ENCODE results near the gene SLIT3. TPM values are rescaled to one million over a fixed set of nuclear protein-coding genes. Genes with fewer than 3 reads are reported as not detected.

The SLIT3 gene
- total RNA-seq, 1 experiment from 2014 or later = 0.92 TPM

DNA sequence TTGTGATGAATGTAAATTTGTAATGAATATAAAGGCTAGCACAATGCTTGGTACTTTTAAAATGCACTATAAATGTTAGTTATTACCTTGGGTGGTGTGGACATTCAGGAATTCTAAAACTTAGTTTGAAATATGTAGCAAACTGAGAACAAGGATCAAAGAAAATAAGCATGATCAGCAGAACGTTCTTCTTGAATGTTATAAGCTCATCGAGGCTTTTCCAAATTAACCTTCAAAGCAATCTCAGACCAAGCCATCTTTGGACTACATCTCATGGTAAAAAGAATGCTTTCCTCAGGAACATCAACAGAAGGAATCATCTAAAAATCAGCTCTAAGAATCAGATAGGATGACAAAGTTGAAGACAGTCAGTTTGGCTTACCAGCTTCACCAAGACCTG is 146.3 kb downstream of the SLIT3 start:
- TF ChIP-seq, protein P1, sequence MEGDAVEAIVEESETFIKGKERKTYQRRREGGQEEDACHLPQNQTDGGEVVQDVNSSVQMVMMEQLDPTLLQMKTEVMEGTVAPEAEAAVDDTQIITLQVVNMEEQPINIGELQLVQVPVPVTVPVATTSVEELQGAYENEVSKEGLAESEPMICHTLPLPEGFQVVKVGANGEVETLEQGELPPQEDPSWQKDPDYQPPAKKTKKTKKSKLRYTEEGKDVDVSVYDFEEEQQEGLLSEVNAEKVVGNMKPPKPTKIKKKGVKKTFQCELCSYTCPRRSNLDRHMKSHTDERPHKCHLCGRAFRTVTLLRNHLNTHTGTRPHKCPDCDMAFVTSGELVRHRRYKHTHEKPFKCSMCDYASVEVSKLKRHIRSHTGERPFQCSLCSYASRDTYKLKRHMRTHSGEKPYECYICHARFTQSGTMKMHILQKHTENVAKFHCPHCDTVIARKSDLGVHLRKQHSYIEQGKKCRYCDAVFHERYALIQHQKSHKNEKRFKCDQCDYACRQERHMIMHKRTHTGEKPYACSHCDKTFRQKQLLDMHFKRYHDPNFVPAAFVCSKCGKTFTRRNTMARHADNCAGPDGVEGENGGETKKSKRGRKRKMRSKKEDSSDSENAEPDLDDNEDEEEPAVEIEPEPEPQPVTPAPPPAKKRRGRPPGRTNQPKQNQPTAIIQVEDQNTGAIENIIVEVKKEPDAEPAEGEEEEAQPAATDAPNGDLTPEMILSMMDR (conservative IDR thresholded peaks at IDR 0.05) = no peak
- no peak overlapping the region for H3T11ph ChIP-seq (ENCODE audit: low read length)

More for the DNA sequence above, 146.3 kb downstream of the SLIT3 start:
- Histone ChIP-seq H3K14ac (ENCODE audit: insufficient read depth, low read length) (no peak overlapping the region), H2AFZ (ENCODE audit: low read length) (no peak overlapping the region), H3K27ac (ENCODE audit: insufficient read length, low read depth, low read length) (no peak overlapping the region), H3K56ac (ENCODE audit: insufficient read length, low read depth, low read length) (no peak overlapping the region), H4K91ac (ENCODE audit: insufficient read length, low read depth, low read length) (no peak overlapping the region), H3K23me2 (ENCODE audit: insufficient read length, low read depth, low read length, poor library complexity, severe bottlenecking) (no peaks in the 10 kb centered on the region), H3K27me3 (ENCODE audit: insufficient read depth, low read length) (no peaks in the 10 kb centered on the region), H2AK5ac (ENCODE audit: insufficient read length, low read length) (no peak overlapping the region), H3K4me1 (ENCODE audit: insufficient read depth, low read length) (peaks cover 4% of the 10 kb centered on the region; the same call in 1 of the 2 replicates), H4K20me1 (ENCODE audit: control insufficient read depth, insufficient read depth, insufficient read length) (no peaks in the 10 kb centered on the region), H2BK20ac (ENCODE audit: low read depth, low read length, poor library complexity, severe bottlenecking) (no peak overlapping the region), H3K23ac (ENCODE audit: insufficient read length, low read depth, low read length) (no peak overlapping the region), H2BK15ac (ENCODE audit: low read depth, low read length) (no peak overlapping the region), H4K5ac (ENCODE audit: insufficient read length, low read depth, low read length) (no peak overlapping the region), H3K4me2 (ENCODE audit: insufficient read depth, insufficient read length, low read length) (no peak overlapping the region), H3K9ac (ENCODE audit: extremely low read depth, insufficient read length, low read length) (no peak overlapping the region), H3K4ac (ENCODE audit: low read depth, low read length) (no peak overlapping the region), H2BK12ac (ENCODE audit: insufficient read length, low read depth, low read length) (no peak overlapping the region), H4K8ac (replicated peaks; ENCODE audit: insufficient read length, low read depth, low read length) (no peak overlapping the region), H3K79me2 (ENCODE audit: insufficient read depth, low read length) (no peaks in the 10 kb centered on the region), H3K79me1 (ENCODE audit: insufficient read depth, low read depth, low read length, poor library complexity, severe bottlenecking) (no peaks in the 10 kb centered on the region), H2BK5ac (ENCODE audit: insufficient read length, low read length) (no peak overlapping the region), H2BK120ac (ENCODE audit: low read depth, low read length, poor library complexity, severe bottlenecking) (no peak overlapping the region), H3K9me3 (ENCODE audit: control insufficient read depth, low read depth, low read length) (no peaks in the 10 kb centered on the region), H3K18ac (ENCODE audit: insufficient read length, low read depth, low read length) (no peak overlapping the region)
- H3K4me1 Mint-ChIP-seq = peaks cover 28 to 32% of the 10 kb centered on the region in 2 experiments
- H3K9me3 Mint-ChIP-seq = peaks cover 25% of the 10 kb centered on the region in 2 experiments
- no peak overlapping the region for H3K27ac Mint-ChIP-seq
- DNase-seq = no peak
- peaks cover 8% of the 10 kb centered on the region for H3K27me3 Mint-ChIP-seq (ENCODE audit: low read depth)
- peaks cover 1 to 27% (median 11%) of the 10 kb centered on the region in 3 experiments; a peak in 5 of 7 replicates for H3K36me3 Mint-ChIP-seq (ENCODE audit: insufficient read depth in 1 of 3, low read depth in 3 of 3)
- no peak overlapping the region for H3K4me3 Mint-ChIP-seq
- no CpG with 5 or more reads among the region's 2 CpGs for WGBS (ENCODE audit: extremely low coverage, insufficient read length, low lambda C conversion rate)
